HFFc6 (cell line): ENCODE results near the gene ZFP42. TPM values are rescaled to one million over a fixed set of nuclear protein-coding genes. Genes with fewer than 3 reads are reported as not detected.

Experiments used
- DNase-seq: peaks from one replicate; pipeline ENCODE4 v3.0.0-alpha.2; 2018
- H3K27ac Mint-ChIP-seq: 2 replicates; pipeline ENCODE4 v1.8.0; 2020; ENCODE audit warnings: mild to moderate bottlenecking, mixed read lengths
- H3K27me3 Mint-ChIP-seq: 2 replicates; pipeline ENCODE4 v1.8.0; 2021; ENCODE audit warnings: mild to moderate bottlenecking, moderate library complexity, mixed read lengths; ENCODE audit not compliant: insufficient read depth
- H3K36me3 Mint-ChIP-seq: 2 replicates; pipeline ENCODE4 v1.8.0; 2021; ENCODE audit warnings: low read depth, mixed read lengths
- H3K4me1 Mint-ChIP-seq: 2 replicates; pipeline ENCODE4 v1.8.0; 2020; ENCODE audit warnings: low read depth, mixed read lengths
- H3K4me3 Mint-ChIP-seq: 2 replicates; pipeline ENCODE4 v1.8.0; 2020; ENCODE audit warnings: mild to moderate bottlenecking, moderate library complexity, mixed read lengths
- H3K9me3 Mint-ChIP-seq: 2 replicates; pipeline ENCODE4 v1.8.0; 2020; ENCODE audit warnings: mild to moderate bottlenecking, mixed read lengths
- CTCF ChIP-seq: fragments of 200-600 bp; sonication (generic); IDR thresholded peaks from 2 replicates; pipeline ENCODE4 v1.5.0; 2021; ENCODE audit warnings: antibody characterized with exemption, mild to moderate bottlenecking
- total RNA-seq, 6 experiments: library from RNA; stranded (reverse); fragmentation: NEBNext Ultra II Directional; extraction: Animal tissue kit (Norgen Biotek cat#: 25700); gene quantifications; 2 replicates in 1 of 6; 3 replicates in 5 of 6; pipeline ENCODE4 v1.2.3, GENCODE V29; 2021

ZFP42 gene
- total RNA-seq, 6 experiments from 2014 or later = not detected

DNA sequence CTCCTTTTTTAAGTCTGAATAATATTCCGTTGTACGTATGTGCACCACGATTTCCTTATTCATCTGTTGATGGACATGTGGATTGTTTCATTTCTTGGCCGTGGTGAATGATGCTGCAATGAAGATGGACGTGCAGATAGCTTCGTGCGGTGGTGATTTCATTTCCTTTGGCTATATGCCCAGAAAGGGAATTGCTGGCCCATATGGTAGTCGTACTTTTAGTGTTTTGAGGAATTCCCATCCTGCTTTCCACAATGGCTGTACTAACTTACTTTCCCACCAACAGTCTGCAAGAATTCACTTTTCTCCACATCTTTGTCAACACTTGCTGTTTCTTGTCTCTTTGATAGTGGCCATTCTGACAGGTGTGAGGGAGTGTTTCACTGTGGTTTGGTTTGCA lies 12.8 kb downstream of the ZFP42 start:
- no peak overlapping the region for H3K4me3 Mint-ChIP-seq
- DNase-seq = peak; percentile 61
- TF ChIP-seq CTCF = no peak
- H3K27me3 Mint-ChIP-seq = no peaks in the 10 kb centered on the region
- peaks cover 14% of the 10 kb centered on the region for H3K9me3 Mint-ChIP-seq
- H3K36me3 Mint-ChIP-seq = peaks cover 4% of the 10 kb centered on the region
- H3K4me1 Mint-ChIP-seq = peaks cover 8% of the 10 kb centered on the region; the same call in 1 of the 2 replicates
- no peak overlapping the region for H3K27ac Mint-ChIP-seq

GRCh38 chr4:188012426-188012945 lies 16.9 kb downstream of the ZFP42 start:
- Mint-ChIP-seq H3K27ac (no peak overlapping the region), H3K27me3 (no peaks in the 10 kb centered on the region; the same call in 1 of the 2 replicates), H3K9me3 (peaks cover 12% of the 10 kb centered on the region), H3K4me3 (no peak overlapping the region), H3K4me1 (peaks cover 25% of the 10 kb centered on the region), H3K36me3 (peaks cover 4% of the 10 kb centered on the region)
- no peak for TF ChIP-seq CTCF
- no peak for DNase-seq

DNA sequence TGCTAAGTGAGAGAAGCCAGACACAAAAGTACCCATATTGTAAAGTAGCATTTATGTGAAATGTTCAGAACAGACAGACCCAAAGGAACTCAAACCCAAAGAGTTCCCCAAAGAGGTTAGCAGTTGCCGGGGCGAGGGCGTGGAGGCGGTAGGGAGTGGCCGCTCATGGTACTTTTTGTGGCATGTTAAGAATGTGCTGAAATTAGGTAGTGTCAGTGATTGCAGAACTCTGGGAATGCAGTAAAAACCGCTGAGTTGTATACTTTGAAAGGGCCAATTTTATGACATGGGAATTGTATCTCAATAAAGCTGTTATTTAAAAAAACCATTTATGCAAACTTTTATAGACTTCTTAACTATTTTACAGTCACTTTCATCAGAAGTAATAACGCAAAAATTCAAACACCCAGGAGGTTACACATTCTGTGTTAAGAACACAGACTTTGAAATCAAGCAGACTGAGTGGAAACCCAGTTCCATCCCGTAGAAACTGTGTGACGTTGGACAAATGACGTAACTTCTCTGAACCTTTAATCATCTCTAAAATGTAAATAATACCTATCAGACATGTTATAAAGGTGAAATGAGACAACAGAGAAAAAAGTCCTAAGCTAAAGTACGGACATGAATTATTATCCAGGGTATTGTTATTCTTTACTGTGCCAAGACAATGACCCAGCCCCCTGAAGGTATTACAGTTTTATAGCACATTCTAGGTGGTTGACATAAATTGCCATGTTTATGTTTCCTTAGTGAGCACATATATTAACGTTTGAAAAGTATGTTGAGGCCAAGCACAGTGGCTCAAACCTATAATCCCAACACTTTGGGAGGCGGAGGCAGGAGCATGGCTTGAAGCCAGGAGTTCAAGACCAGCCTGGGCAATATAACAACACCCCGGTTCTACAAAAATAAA lies 19.7 kb downstream of the ZFP42 start:
- H3K27ac Mint-ChIP-seq = no peak overlapping the region
- H3K4me3 Mint-ChIP-seq = no peak overlapping the region
- H3K36me3 Mint-ChIP-seq = no peaks in the 10 kb centered on the region
- DNase-seq = no peak
- peaks cover 18% of the 10 kb centered on the region for H3K4me1 Mint-ChIP-seq
- TF ChIP-seq CTCF = no peak
- H3K27me3 Mint-ChIP-seq = no peaks in the 10 kb centered on the region; the same call in 1 of the 2 replicates
- peaks cover 7% of the 10 kb centered on the region; the same call in 1 of the 2 replicates for H3K9me3 Mint-ChIP-seq

- Mint-ChIP-seq H3K36me3 (no peaks in the 10 kb centered on the region), H3K27me3 (no peaks in the 10 kb centered on the region; the same call in 1 of the 2 replicates), H3K4me3 (no peak overlapping the region), H3K4me1 (peaks cover 21% of the 10 kb centered on the region), H3K27ac (no peak overlapping the region), H3K9me3 (no peaks in the 10 kb centered on the region)
- no peak for TF ChIP-seq CTCF
- DNase-seq = no peak
Observed at GRCh38 chr4:188016754-188017153, 21.2 kb downstream of the ZFP42 start.

DNA sequence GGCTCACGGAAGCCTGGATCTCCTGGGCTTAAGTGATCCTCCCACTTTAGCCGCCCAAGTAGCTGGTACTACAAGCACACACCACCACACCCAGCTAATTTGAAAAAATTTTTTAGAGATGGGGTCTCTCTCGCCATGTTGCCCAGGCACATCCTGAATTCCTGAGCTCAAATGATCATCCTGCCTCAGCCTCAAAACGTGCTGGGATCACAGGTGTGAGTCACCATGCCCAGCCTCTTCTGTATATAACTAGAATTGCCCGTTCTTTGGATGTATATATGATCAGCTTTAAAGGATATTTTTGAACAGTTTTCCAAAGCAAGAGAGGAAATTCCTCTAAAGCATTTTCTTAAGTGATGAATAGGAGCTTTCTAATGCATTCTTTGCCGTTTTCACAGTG lies 22.7 kb downstream of the ZFP42 start:
- H3K27me3 Mint-ChIP-seq = peaks cover 2% of the 10 kb centered on the region
- H3K4me1 Mint-ChIP-seq = peaks cover 25% of the 10 kb centered on the region
- no peak overlapping the region for H3K4me3 Mint-ChIP-seq
- DNase-seq = no peak
- no peaks in the 10 kb centered on the region for H3K36me3 Mint-ChIP-seq
- no peaks in the 10 kb centered on the region for H3K9me3 Mint-ChIP-seq
- no peak for TF ChIP-seq CTCF
- H3K27ac Mint-ChIP-seq = no peak overlapping the region
